ENCODE measurements around the gene NPHP4.

- no peak for TF ChIP-seq CTCF (IDR thresholded peaks at IDR 0.05)
- no peak for TF ChIP-seq POLR2A (IDR thresholded peaks at IDR 0.05)
Measured at GRCh38 chr1:5865056-5865455, 127.2 kb downstream of the NPHP4 start.
